Measurements from ENCODE around the gene CCDC197. TPM values are rescaled to one million over a fixed set of nuclear protein-coding genes. Genes with fewer than 3 reads are reported as not detected.

The CCDC197 gene
- total RNA-seq, 3 donors from 2014 or later: not detected

GRCh38 chr14:94036313-94037167, 39.4 kb downstream of the CCDC197 start:
- no peak overlapping the region for H3K4me3 ChIP-seq
- peak; percentile 76 for TF ChIP-seq CTCF (IDR thresholded peaks at IDR 0.05)
- DNase-seq (peak in 2 of 3 donors; percentile 83 to 93), ATAC-seq (peak; percentile 89)
- intact Hi-C loops (cut with DNase I, micrococcal nuclease): loop anchor here (5.0 to 10.0 kb wide), 2 partner anchors 98 to 101 kb away; no protein-coding TSS in a partner anchor
- peaks cover 4% of the 10 kb centered on the region for H3K4me1 ChIP-seq (ENCODE audit: low read depth)
- H3K9me3 ChIP-seq: no peaks in the 10 kb centered on the region
- H3K36me3 ChIP-seq (ENCODE audit: low read depth): no peaks in the 10 kb centered on the region

- intact Hi-C loops (cut with DNase I, micrococcal nuclease): loop anchor here (5.0 to 10.0 kb wide), 2 partner anchors 97 to 99 kb away; no protein-coding TSS in a partner anchor
- H3K4me3 ChIP-seq: no peak overlapping the region
- no peaks in the 10 kb centered on the region for H3K4me1 ChIP-seq (ENCODE audit: low read depth)
- no peaks in the 10 kb centered on the region for H3K36me3 ChIP-seq (ENCODE audit: low read depth)
- no peaks in the 10 kb centered on the region for H3K9me3 ChIP-seq
- ATAC-seq: no peak
- no peak for TF ChIP-seq CTCF (IDR thresholded peaks at IDR 0.05)
- DNase-seq: peak in 1 of 3 donors; percentile 21
These were observed 40.9 kb downstream of the CCDC197 start for GRCh38 chr14:94037954-94038353.

- H3K9me3 ChIP-seq: no peaks in the 10 kb centered on the region
- no peaks in the 10 kb centered on the region for H3K36me3 ChIP-seq (ENCODE audit: low read depth)
- no peak for ATAC-seq
- intact Hi-C loops (cut with DNase I, micrococcal nuclease): loop anchor here (5.0 to 10.0 kb wide), 2 partner anchors 96 to 99 kb away; no protein-coding TSS in a partner anchor
- H3K4me3 ChIP-seq: no peak overlapping the region
- H3K4me1 ChIP-seq (ENCODE audit: low read depth): no peaks in the 10 kb centered on the region
- DNase-seq: peak in 1 of 3 donors; percentile 7
- no peak for TF ChIP-seq CTCF (IDR thresholded peaks at IDR 0.05)
These were observed 41.4 kb downstream of the CCDC197 start for GRCh38 chr14:94038510-94038909.

GRCh38 chr14:94038921-94039629, 42.0 kb downstream of the CCDC197 start:
- TF ChIP-seq CTCF (IDR thresholded peaks at IDR 0.05): no peak
- no peaks in the 10 kb centered on the region for H3K36me3 ChIP-seq (ENCODE audit: low read depth)
- ATAC-seq: no peak
- H3K4me1 ChIP-seq (ENCODE audit: low read depth): no peaks in the 10 kb centered on the region
- DNase-seq: peak in 1 of 3 donors; percentile 3
- no peak overlapping the region for H3K4me3 ChIP-seq
- intact Hi-C loops (cut with DNase I, micrococcal nuclease): loop anchor here (5.0 to 10.0 kb wide), 2 partner anchors 96 to 98 kb away; no protein-coding TSS in a partner anchor
- no peaks in the 10 kb centered on the region for H3K9me3 ChIP-seq

- Histone ChIP-seq H3K9me3 (no peaks in the 10 kb centered on the region), H3K4me3 (no peak overlapping the region), H3K4me1 (ENCODE audit: low read depth) (no peaks in the 10 kb centered on the region), H3K36me3 (ENCODE audit: low read depth) (no peaks in the 10 kb centered on the region)
- no peak for TF ChIP-seq CTCF (IDR thresholded peaks at IDR 0.05)
- ATAC-seq (no peak), DNase-seq (peak in 1 of 3 donors; percentile 0)
- intact Hi-C loops (cut with DNase I, micrococcal nuclease): no loop called here
These were observed 43.1 kb downstream of the CCDC197 start for GRCh38 chr14:94040247-94040646.
